ENCODE data around the gene UCHL1.

DNA sequence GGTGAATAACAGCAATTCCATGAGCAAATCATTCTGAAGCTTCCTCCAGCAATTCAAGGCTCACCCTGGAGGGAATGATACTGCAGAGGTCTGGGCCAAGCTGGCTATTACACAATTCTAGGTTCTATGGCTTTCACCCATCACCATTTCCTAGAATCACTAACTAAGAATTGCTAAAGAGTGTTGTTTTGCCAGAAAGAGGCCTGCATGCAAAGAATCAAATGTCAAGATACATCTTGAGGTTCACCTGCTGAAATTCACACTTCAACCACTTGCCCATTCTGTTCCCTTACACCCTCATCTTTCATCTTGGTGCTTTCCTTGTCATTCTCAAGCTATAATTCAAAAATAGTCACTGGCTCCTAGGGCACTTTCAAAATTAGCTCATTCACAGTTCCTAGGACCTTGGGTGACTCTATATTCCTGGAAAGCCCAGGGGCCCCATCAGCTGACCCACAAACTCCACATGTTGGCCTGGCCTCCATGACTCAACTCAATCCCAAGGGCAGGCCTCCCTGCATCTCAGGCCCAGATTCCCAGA lies 49.4 kb upstream of the UCHL1 start:
- TF ChIP-seq EZH2 (IDR thresholded peaks at IDR 0.05; ENCODE audit: borderline replicate concordance, low read length): no peak
- TF ChIP-seq, protein P1, sequence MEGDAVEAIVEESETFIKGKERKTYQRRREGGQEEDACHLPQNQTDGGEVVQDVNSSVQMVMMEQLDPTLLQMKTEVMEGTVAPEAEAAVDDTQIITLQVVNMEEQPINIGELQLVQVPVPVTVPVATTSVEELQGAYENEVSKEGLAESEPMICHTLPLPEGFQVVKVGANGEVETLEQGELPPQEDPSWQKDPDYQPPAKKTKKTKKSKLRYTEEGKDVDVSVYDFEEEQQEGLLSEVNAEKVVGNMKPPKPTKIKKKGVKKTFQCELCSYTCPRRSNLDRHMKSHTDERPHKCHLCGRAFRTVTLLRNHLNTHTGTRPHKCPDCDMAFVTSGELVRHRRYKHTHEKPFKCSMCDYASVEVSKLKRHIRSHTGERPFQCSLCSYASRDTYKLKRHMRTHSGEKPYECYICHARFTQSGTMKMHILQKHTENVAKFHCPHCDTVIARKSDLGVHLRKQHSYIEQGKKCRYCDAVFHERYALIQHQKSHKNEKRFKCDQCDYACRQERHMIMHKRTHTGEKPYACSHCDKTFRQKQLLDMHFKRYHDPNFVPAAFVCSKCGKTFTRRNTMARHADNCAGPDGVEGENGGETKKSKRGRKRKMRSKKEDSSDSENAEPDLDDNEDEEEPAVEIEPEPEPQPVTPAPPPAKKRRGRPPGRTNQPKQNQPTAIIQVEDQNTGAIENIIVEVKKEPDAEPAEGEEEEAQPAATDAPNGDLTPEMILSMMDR (IDR thresholded peaks at IDR 0.05; ENCODE audit: low read length): no peak
